WTC11 (cell line): ENCODE measurements around the gene YPEL1. TPM values are rescaled to one million over a fixed set of nuclear protein-coding genes. Genes with fewer than 3 reads are reported as not detected.
"Not testable (repeated sequence)": the region's sequence is repeated elsewhere in the genome, so short reads cannot be mapped to it uniquely, and the experiment has no call there.

Experiments
- ATAC-seq: fragments of 200-7000 bp; cut with Tn5 transposase; 2 replicates; pipeline ENCODE4 v1.10.0; 2021; ENCODE audit warnings: mild to moderate bottlenecking, moderate library complexity
- CTCF ChIA-PET: fragments of 300-600 bp; sonication (Branson Sonifier 250); formaldehyde crosslinking; loops from one replicate; lab custom pipeline; 2021; ENCODE audit warnings: antibody characterized with exemption; lab: Charles Lee
- POLR2A ChIA-PET: fragments of 350-600 bp; sonication (Branson Sonifier 250); formaldehyde crosslinking; loops from one replicate; lab custom pipeline; 2021; ENCODE audit warnings: antibody characterized with exemption; lab: Charles Lee
- DNase-seq: peaks from one replicate; pipeline ENCODE4 v3.0.0; 2021; ENCODE audit warnings: low spot score
- H3K27ac Mint-ChIP-seq: 2 replicates; pipeline ENCODE4 v1.8.0; 2021; ENCODE audit warnings: mixed read lengths
- H3K27me3 Mint-ChIP-seq: 2 replicates; pipeline ENCODE4 v1.8.0; 2021; ENCODE audit warnings: low read depth, mild to moderate bottlenecking, moderate library complexity, mixed read lengths
- H3K36me3 Mint-ChIP-seq: 2 replicates; pipeline ENCODE4 v1.8.0; 2021; ENCODE audit warnings: mixed read lengths
- H3K4me1 Mint-ChIP-seq: 2 replicates; pipeline ENCODE4 v1.8.0; 2022; ENCODE audit warnings: mixed read lengths
- H3K4me3 Mint-ChIP-seq: 2 replicates; pipeline ENCODE4 v1.8.0; 2021; ENCODE audit warnings: mild to moderate bottlenecking, moderate library complexity, mixed read lengths
- H3K9me3 Mint-ChIP-seq: 2 replicates; pipeline ENCODE4 v1.8.0; 2021; ENCODE audit warnings: mixed read lengths
- CBFB ChIP-seq: sonication (generic); formaldehyde crosslinking; IDR thresholded peaks from 2 replicates; pipeline ENCODE4 v1.8.1; 2022; ENCODE audit warnings: mild to moderate bottlenecking, low read depth, missing genetic modification reagents
- E2F5 ChIP-seq: sonication (generic); formaldehyde crosslinking; IDR thresholded peaks from 2 replicates; pipeline ENCODE4 v1.8.1; 2022; ENCODE audit warnings: mild to moderate bottlenecking, moderate library complexity, missing genetic modification reagents
- HMGXB4 ChIP-seq: sonication (generic); formaldehyde crosslinking; IDR thresholded peaks from 2 replicates; pipeline ENCODE4 v1.8.1; 2023; ENCODE audit warnings: mild to moderate bottlenecking, moderate library complexity, missing genetic modification reagents
- NR3C1 ChIP-seq: sonication (generic); formaldehyde crosslinking; conservative IDR thresholded peaks from 2 replicates; pipeline ENCODE4 v1.8.1; 2023; ENCODE audit warnings: low read depth, mild to moderate bottlenecking, missing genetic modification reagents
- RORB ChIP-seq: fragments of 250-450 bp; sonication (Bioruptor Pico); IDR thresholded peaks from 2 replicates; pipeline ENCODE4 v1.9.0; 2021; ENCODE audit warnings: mild to moderate bottlenecking
- SMAD4 ChIP-seq: sonication (generic); formaldehyde crosslinking; IDR thresholded peaks from 2 replicates; pipeline ENCODE4 v1.8.0; 2022; ENCODE audit warnings: mild to moderate bottlenecking, missing genetic modification reagents
- SOX15 ChIP-seq: fragments of 250-450 bp; sonication (Bioruptor Pico); IDR thresholded peaks from 2 replicates; pipeline ENCODE4 v1.9.0; 2021; ENCODE audit warnings: mild to moderate bottlenecking
- TEAD1 ChIP-seq: sonication (generic); formaldehyde crosslinking; IDR thresholded peaks from 2 replicates; pipeline ENCODE4 v1.8.0; 2022; ENCODE audit warnings: mild to moderate bottlenecking, missing genetic modification reagents
- TEAD4 ChIP-seq: sonication (generic); formaldehyde crosslinking; IDR thresholded peaks from 2 replicates; pipeline ENCODE4 v1.8.0; 2022; ENCODE audit warnings: mild to moderate bottlenecking, missing genetic modification reagents
- ZBTB21 ChIP-seq: sonication (generic); formaldehyde crosslinking; IDR thresholded peaks from 2 replicates; pipeline ENCODE4 v1.8.1; 2023; ENCODE audit warnings: mild to moderate bottlenecking, missing genetic modification reagents, borderline replicate concordance
- ZNF138 ChIP-seq: sonication (generic); formaldehyde crosslinking; conservative IDR thresholded peaks from 2 replicates; pipeline ENCODE4 v1.8.1; 2022; ENCODE audit warnings: mild to moderate bottlenecking, moderate library complexity, missing genetic modification reagents
- ZSCAN18 ChIP-seq: fragments of 250-450 bp; sonication (Bioruptor Pico); IDR thresholded peaks from 2 replicates; pipeline ENCODE4 v2.1.2; 2022; ENCODE audit warnings: mild to moderate bottlenecking, moderate library complexity
- total RNA-seq: library from RNA; stranded (reverse); gene quantifications from 3 replicates; pipeline ENCODE4 v1.2.3, GENCODE V29; 2021
- TF ChIP-seq, protein P1 (sequence below): fragments of 250-450 bp; sonication (Bioruptor Pico); IDR thresholded peaks from 2 replicates; pipeline ENCODE4 v1.9.0; 2021; ENCODE audit warnings: mild to moderate bottlenecking
- TF ChIP-seq, protein P2 (sequence below): sonication (generic); formaldehyde crosslinking; IDR thresholded peaks from 2 replicates; pipeline ENCODE4 v1.8.1; 2022; ENCODE audit warnings: missing genetic modification reagents, borderline replicate concordance

YPEL1 gene
- total RNA-seq, 1 experiment from 2014 or later: 7.7 TPM

- TF ChIP-seq, protein P1, sequence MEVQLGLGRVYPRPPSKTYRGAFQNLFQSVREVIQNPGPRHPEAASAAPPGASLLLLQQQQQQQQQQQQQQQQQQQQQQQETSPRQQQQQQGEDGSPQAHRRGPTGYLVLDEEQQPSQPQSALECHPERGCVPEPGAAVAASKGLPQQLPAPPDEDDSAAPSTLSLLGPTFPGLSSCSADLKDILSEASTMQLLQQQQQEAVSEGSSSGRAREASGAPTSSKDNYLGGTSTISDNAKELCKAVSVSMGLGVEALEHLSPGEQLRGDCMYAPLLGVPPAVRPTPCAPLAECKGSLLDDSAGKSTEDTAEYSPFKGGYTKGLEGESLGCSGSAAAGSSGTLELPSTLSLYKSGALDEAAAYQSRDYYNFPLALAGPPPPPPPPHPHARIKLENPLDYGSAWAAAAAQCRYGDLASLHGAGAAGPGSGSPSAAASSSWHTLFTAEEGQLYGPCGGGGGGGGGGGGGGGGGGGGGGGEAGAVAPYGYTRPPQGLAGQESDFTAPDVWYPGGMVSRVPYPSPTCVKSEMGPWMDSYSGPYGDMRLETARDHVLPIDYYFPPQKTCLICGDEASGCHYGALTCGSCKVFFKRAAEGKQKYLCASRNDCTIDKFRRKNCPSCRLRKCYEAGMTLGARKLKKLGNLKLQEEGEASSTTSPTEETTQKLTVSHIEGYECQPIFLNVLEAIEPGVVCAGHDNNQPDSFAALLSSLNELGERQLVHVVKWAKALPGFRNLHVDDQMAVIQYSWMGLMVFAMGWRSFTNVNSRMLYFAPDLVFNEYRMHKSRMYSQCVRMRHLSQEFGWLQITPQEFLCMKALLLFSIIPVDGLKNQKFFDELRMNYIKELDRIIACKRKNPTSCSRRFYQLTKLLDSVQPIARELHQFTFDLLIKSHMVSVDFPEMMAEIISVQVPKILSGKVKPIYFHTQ (CRISPR knock-in tag): no peak
- TF ChIP-seq NR3C1 (no peak), SOX15 (CRISPR knock-in tag) (no peak), RORB (CRISPR knock-in tag) (no peak), ZSCAN18 (no peak), TEAD4 (CRISPR knock-in tag) (no peak), HMGXB4 (no peak)
Measured at GRCh38 chr22:21725956-21726649, 9.5 kb downstream of the YPEL1 start (continued).

DNA sequence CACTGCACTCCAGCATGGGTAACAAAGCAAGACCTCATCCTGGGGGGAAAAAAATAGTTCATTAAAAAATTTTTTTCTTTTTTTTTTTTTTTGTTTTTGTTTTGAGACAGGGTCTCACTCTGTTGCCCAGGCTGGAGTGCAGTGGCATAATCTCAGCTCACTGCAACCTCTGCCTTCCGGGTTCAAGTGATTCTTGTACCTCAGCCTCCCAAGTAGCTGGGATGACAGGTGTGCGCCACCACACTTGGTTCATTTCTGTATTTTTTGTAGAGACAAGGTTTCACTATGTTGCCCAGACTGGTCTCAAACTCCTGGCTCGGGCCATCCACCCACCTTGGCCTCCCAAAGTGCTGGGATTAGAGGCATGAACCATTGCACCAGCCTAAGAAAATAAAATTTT, 11.1 kb downstream of the YPEL1 start:
- CTCF ChIA-PET, DNase-seq, H3K4me3 Mint-ChIP-seq, H3K27me3 Mint-ChIP-seq, ATAC-seq, H3K4me1 Mint-ChIP-seq, H3K36me3 Mint-ChIP-seq, POLR2A ChIA-PET, H3K27ac Mint-ChIP-seq, H3K9me3 Mint-ChIP-seq: not testable (repeated sequence)

DNA sequence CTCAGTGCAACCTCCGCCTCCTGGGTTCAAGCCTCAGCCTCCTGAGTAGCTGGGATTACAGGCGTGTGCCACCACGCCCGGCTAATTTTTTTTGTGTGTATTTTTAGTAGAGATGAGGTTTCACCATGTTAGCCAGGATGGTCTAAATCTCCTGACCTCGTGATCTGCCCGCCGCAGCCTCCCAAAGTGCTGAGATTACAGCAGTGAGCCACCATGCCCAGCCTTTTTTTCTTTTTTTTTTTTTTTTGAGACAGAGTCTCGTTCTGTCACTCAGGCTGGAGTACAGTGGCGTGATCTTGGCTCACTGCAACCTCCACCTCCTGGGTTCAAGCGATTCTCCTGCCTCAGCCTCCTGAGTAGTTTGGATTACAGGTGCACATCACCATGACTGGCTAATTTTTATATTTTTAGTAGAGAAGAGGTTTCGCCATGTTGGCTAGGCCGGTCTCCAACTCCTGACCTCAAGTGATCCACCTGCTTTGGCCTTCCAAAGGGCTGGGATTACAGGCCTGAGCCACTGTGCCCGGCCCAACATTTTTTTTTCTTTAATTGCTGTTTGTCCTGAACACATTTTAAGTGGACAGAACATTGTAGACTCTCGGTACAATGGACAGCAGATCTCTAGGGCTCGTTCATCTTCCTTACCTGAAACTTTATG, 14.3 kb downstream of the YPEL1 start:
- ATAC-seq, POLR2A ChIA-PET, H3K27ac Mint-ChIP-seq: not testable (repeated sequence)

DNA sequence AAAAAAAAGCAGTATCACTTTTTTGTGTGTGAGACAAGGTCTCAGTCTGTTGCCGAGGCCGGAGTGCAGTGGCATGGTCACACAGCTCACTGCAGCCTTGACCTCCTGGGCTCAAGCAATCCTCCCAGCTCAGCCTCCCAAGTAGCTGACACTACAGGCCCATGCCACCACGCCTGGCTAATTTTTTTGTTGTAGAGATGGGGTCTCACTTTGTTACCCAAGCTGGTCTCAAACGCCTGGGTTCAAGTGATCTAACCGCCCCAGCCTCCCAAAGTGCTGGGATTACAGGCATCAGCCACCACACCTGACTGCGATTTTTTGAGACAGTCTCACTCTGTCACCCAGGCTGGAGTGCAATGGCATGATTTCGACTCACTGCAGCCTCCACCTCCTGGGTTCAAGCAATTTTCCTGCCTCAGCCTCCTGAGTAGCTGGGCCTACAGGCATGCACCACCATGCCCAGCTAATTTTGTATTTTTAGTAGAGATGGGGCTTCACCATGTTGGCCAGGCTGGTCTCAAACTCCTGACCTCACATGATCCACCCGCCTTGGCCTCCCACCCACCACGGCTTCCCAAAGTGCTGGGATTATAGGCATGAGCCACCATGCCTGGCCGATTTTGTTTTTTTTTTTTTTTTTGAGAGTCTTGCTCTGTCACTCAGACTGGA, 15.3 kb downstream of the YPEL1 start:
- H3K27ac Mint-ChIP-seq, H3K9me3 Mint-ChIP-seq, H3K27me3 Mint-ChIP-seq, ATAC-seq, DNase-seq, H3K36me3 Mint-ChIP-seq, H3K4me1 Mint-ChIP-seq, POLR2A ChIA-PET, H3K4me3 Mint-ChIP-seq: not testable (repeated sequence)
- CTCF ChIA-PET: interaction anchor here (0.7 kb wide), 1 partner anchor 250 kb away, joined by 3 read pairs; no protein-coding TSS in a partner anchor

More for the DNA sequence above, 14.3 kb downstream of the YPEL1 start:
- H3K9me3 Mint-ChIP-seq, H3K36me3 Mint-ChIP-seq, DNase-seq, CTCF ChIA-PET, H3K27me3 Mint-ChIP-seq, H3K4me3 Mint-ChIP-seq, H3K4me1 Mint-ChIP-seq: not testable (repeated sequence)

DNA sequence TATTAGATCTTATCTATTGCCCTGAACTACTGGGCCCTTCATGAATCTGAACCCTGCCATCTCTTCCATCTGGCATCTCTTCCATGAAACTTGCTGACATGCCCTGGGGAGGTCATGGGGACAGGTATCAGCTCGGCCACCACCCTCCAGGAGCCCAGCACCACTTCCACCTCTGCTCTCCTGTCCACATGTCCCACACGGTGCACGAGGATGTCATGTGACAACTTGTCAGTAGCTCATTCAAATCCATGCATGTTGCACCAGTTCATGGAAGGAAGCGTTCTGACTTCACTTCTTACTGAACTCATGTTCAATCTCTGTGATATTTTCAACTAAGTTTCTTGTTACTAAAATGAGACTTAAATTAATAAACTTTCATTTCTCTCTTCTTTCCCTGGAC, 16.6 kb downstream of the YPEL1 start:
- POLR2A ChIA-PET: no interaction called here
- CTCF ChIA-PET: interaction anchor here (1.1 to 1.8 kb wide), 4 partner anchors 8 to 229 kb away, joined by 3 to 7 read pairs (median 4); no protein-coding TSS in a partner anchor
- TF ChIP-seq CBFB (CRISPR knock-in tag): no peak
- no peak for TF ChIP-seq ZBTB21
- TF ChIP-seq, protein P2, sequence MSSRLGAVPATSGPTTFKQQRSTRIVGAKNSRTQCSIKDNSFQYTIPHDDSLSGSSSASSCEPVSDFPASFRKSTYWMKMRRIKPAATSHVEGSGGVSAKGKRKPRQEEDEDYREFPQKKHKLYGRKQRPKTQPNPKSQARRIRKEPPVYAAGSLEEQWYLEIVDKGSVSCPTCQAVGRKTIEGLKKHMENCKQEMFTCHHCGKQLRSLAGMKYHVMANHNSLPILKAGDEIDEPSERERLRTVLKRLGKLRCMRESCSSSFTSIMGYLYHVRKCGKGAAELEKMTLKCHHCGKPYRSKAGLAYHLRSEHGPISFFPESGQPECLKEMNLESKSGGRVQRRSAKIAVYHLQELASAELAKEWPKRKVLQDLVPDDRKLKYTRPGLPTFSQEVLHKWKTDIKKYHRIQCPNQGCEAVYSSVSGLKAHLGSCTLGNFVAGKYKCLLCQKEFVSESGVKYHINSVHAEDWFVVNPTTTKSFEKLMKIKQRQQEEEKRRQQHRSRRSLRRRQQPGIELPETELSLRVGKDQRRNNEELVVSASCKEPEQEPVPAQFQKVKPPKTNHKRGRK (CRISPR knock-in tag): no peak
- TF ChIP-seq SMAD4 (CRISPR knock-in tag): no peak
- no peak for TF ChIP-seq ZNF138
- TF ChIP-seq TEAD1 (CRISPR knock-in tag): no peak
- no peak for TF ChIP-seq E2F5 (CRISPR knock-in tag)

More for the DNA sequence above, 16.6 kb downstream of the YPEL1 start:
- Mint-ChIP-seq H3K27me3 (no peaks in the 10 kb centered on the region), H3K4me1 (no peaks in the 10 kb centered on the region), H3K27ac (peak overlapping the region; percentile 9; the same call in 1 of the 2 replicates), H3K4me3 (no peak overlapping the region), H3K36me3 (no peaks in the 10 kb centered on the region), H3K9me3 (no peaks in the 10 kb centered on the region)
- DNase-seq (no peak), ATAC-seq (no peak)
